ENCODE results near the gene CXorf66. TPM values are rescaled to one million over a fixed set of nuclear protein-coding genes. Genes with fewer than 3 reads are reported as not detected.
"Not testable (repeated sequence)": the region's sequence is repeated elsewhere in the genome, so short reads cannot be mapped to it uniquely, and the experiment has no call there.

The CXorf66 gene, protein sequence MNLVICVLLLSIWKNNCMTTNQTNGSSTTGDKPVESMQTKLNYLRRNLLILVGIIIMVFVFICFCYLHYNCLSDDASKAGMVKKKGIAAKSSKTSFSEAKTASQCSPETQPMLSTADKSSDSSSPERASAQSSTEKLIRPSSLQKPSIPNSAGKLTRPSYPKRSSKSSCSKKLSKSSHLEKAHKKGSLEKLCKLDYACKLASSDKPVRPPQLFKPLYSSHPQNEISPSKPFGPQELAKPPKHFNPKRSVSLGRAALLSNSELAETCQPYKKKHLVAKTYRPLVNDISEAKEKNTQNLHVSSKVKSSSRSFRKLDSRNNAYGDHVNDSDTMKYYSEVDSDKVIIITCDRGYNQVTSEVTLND
- total RNA-seq: not detected

DNA sequence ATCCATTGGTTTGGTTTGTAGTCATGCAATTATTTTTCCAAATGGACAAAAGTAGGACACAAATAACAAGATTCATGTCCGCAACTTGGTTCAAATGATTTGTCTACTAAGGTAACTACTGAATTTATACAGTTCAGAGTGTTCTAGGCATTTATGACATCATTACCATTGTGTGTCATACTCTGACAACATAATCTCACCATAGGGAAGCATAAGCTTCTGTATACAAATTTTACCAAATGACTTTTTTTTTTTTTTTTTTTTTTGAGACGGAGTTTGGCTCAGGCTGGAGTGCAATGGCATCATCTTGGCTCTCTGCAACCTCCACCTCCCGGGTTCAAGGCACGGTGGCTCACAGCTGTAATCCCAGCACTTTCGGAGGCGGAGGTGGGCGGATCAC lies at the start of gene CXorf66:
Gene CXorf66 (minus strand): TSS at position 101 of the 400 bp plus-strand sequence. CDS start 25 bp downstream, at position 76.
- ATAC-seq (no peak), DNase-seq (no peak)
- Mint-ChIP-seq H3K9me3 (ENCODE audit: insufficient read depth) (no peaks in the 10 kb centered on the region), H3K4me3 (no peak within 1 kb of the TSS), H3K27me3 (ENCODE audit: low read depth) (no peaks in the 10 kb centered on the region), H3K36me3 (ENCODE audit: low read depth) (no peaks in the 10 kb centered on the region), H3K4me1 (ENCODE audit: low read depth) (no peaks in the 10 kb centered on the region), H3K27ac (no peak within 1 kb of the TSS)
- CTCF ChIA-PET: no interaction called here
- POLR2A ChIA-PET: no interaction called here

DNA sequence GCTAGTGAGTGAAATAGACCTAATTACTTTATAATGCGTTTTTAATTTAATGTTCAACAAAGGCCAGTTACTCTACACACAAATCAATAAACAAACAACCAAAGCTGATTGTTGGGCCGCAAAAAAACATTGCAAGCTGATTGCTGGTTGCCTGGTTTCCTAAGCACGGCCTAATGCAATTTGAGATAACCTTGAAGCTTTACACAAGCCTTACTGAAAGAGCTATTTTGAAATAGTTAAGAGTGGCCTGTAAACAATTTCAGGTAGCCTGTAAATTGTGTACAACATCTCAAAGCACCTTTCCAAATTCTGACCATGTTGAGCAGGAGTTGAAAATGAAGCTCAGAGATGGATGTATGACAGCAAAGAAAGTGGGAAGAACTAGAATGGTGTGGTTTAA lies 17.5 kb upstream of the CXorf66 start:
- Mint-ChIP-seq H3K4me3 (no peak overlapping the region), H3K36me3 (ENCODE audit: low read depth) (no peaks in the 10 kb centered on the region), H3K27me3 (ENCODE audit: low read depth) (no peaks in the 10 kb centered on the region), H3K4me1 (ENCODE audit: low read depth) (no peaks in the 10 kb centered on the region), H3K9me3 (ENCODE audit: insufficient read depth) (no peaks in the 10 kb centered on the region), H3K27ac (no peak overlapping the region)
- ATAC-seq: no peak
- no peak for DNase-seq
- POLR2A ChIA-PET: no interaction called here
- CTCF ChIA-PET: no interaction called here

DNA sequence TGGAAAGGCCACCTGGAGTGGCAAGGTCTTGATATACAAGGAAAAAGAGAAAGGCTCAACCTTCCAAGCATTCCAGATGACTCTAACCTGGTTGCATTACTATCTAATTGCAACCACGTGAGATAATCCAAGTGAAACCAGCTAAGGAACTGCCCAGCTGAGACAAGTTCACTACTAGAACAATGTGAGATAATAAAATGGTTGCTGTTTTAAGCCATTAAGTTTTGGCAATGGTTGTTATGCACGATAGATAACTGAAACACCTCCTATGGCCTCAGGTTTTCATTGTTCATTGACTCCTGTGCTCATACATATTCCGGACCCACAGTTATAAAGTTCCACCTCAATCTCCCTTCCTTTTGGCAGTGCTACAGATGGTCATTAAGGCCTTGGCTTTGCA lies 9.2 kb upstream of the CXorf66 start:
- ATAC-seq: no peak

DNA sequence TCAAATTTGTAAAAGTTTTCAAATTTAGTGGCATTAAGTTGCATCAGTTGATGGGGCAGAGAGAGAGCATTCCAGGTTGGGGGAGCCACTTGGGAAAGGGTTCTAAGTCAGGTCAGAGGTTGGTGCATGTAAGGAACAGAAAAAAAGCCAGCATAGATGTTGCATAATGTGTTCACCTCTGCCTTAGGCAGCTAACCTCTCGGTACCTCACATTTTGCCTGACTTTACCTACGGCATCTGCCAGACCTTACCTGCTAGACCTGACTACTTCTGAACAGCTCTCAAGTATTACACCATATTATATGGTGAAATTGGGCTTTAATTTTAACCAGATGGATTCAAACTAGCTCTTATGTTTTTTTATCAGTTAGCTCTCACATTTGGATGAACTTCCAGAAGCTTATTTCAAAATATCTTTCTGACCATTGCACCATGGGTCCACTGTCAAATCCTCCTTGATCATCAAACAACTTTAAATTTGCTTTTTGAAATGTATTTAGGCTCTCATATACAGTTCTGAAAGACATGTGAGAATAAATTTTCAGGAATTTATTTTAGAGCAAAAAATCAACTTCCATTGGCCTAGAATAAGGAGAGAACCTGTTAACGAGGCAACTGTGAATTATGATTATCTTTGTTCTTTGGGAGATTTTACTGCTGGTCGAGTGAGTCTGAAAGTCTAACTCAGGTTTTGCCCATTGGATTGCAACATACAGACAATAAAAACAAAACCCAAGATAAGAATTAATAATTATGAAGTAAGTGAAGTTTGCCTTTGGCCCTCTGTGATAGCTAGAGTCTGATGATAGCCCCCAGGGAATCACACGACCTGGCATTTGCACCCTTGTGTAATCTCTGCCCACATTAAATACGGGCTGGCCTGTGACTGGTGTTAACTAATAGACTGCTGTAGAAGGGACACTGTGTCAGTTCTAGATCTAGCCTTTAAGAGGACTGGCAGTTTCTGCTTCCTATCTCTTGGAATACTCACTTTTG lies 7.6 kb upstream of the CXorf66 start:
- Mint-ChIP-seq H3K27ac (no peak overlapping the region), H3K9me3 (ENCODE audit: insufficient read depth) (no peaks in the 10 kb centered on the region), H3K4me3 (no peak overlapping the region), H3K4me1 (ENCODE audit: low read depth) (no peaks in the 10 kb centered on the region), H3K27me3 (ENCODE audit: low read depth) (peaks cover 2% of the 10 kb centered on the region), H3K36me3 (ENCODE audit: low read depth) (no peaks in the 10 kb centered on the region)
- ChIA-PET CTCF (no interaction called here), POLR2A (no interaction called here)
- no peak for DNase-seq
- ATAC-seq: no peak

More for the DNA sequence above, 9.2 kb upstream of the CXorf66 start:
- Mint-ChIP-seq H3K4me3 (no peak overlapping the region), H3K27ac (no peak overlapping the region), H3K36me3 (ENCODE audit: low read depth) (no peaks in the 10 kb centered on the region), H3K4me1 (ENCODE audit: low read depth) (no peaks in the 10 kb centered on the region), H3K9me3 (ENCODE audit: insufficient read depth) (no peaks in the 10 kb centered on the region), H3K27me3 (ENCODE audit: low read depth) (peaks cover 2% of the 10 kb centered on the region)
- POLR2A ChIA-PET: no interaction called here
- CTCF ChIA-PET: no interaction called here
- DNase-seq: no peak

DNA sequence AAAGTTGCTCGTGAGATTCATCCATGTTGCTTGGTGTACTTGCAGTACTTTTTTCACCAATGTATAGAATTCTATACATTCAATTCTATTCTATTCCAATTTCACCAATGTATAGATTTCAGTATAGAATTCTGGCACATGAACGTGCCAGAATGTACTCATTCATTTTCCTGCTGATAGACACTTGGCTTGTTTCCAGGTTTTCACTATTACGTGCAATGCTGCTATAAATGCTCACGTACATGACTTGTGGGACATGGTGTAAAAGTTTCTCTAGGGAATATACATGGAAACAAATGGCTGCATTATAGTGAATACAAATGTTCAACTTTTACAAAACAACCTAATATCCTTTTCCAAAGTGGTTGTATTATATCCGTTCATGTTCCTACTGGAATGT lies 6.8 kb upstream of the CXorf66 start:
- no peak for DNase-seq
- H3K9me3 Mint-ChIP-seq (ENCODE audit: insufficient read depth): no peaks in the 10 kb centered on the region
- H3K4me1 Mint-ChIP-seq (ENCODE audit: low read depth): no peaks in the 10 kb centered on the region
- H3K4me3 Mint-ChIP-seq: no peak overlapping the region
- POLR2A ChIA-PET: no interaction called here
- CTCF ChIA-PET: no interaction called here
- H3K27ac Mint-ChIP-seq: no peak overlapping the region
- no peaks in the 10 kb centered on the region for H3K36me3 Mint-ChIP-seq (ENCODE audit: low read depth)
- ATAC-seq: no peak
- H3K27me3 Mint-ChIP-seq (ENCODE audit: low read depth): peaks cover 2% of the 10 kb centered on the region

DNA sequence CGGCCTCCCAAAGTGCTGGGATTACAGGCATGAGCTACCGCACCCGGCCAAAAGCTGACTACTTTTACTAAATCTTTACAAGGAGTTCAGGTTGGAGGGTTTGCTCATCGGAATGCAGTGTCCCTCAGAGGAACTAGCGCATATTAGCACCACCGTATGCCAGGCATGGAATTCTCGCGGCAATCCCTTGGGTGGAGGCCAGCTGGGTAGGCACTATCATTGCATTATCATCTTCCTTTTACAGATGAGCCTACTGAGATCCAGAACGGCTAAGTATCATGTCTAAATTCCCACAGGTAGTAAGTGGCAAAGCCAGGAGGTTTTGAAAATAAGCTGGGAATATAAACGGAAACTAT lies 6.1 kb upstream of the CXorf66 start:
- peaks cover 2% of the 10 kb centered on the region for H3K27me3 Mint-ChIP-seq (ENCODE audit: low read depth)
- ATAC-seq (no peak), DNase-seq (no peak)
- no peaks in the 10 kb centered on the region for H3K4me1 Mint-ChIP-seq (ENCODE audit: low read depth)
- ChIA-PET POLR2A (no interaction called here), CTCF (no interaction called here)
- no peak overlapping the region for H3K27ac Mint-ChIP-seq
- H3K36me3 Mint-ChIP-seq (ENCODE audit: low read depth): no peaks in the 10 kb centered on the region
- H3K9me3 Mint-ChIP-seq (ENCODE audit: insufficient read depth): no peaks in the 10 kb centered on the region
- no peak overlapping the region for H3K4me3 Mint-ChIP-seq

DNA sequence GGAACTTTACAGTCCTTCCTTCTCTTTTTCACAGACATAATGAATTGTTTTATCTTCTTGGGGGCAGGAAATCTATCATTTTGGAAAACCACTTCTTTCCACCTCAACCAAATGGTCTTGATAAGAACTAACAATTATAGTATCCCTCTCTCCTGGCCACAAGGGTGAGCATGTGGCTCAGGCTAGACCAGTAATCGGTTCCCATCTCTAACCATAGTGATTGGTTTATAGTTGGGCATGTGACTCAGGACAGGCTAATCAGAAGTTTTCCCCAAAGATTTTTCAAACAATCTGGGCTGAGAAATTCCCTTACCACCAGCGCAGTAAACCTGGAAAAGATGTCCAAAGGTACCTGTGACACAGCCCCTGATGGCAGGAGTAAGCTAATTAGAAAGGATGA lies 4.0 kb upstream of the CXorf66 start:
- POLR2A ChIA-PET: no interaction called here
- Mint-ChIP-seq H3K4me1 (ENCODE audit: low read depth) (no peaks in the 10 kb centered on the region), H3K27me3 (ENCODE audit: low read depth) (peaks cover 2% of the 10 kb centered on the region)

DNA sequence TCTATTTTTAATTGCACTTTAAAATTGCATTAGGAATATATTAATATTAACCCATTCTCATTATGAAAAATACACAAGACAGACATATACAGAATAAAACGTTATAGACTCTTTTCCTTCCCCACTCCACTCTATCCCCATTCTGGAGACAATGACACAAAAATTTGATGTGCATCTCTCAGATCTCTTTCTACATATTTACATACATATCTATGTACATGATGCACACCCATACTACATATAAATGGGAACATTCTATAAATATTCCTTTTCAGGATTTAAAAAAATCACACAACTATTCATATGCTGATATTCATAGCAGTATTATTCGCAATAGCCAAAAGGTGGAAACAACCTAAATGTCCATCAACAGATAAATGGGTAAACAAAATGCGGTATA lies 2.4 kb upstream of the CXorf66 start:
- CTCF ChIA-PET: no interaction called here

More for the DNA sequence above, 4.0 kb upstream of the CXorf66 start:
- CTCF ChIA-PET: no interaction called here
- Mint-ChIP-seq H3K27ac (no peak overlapping the region), H3K9me3 (ENCODE audit: insufficient read depth) (no peaks in the 10 kb centered on the region), H3K4me3 (no peak overlapping the region), H3K36me3 (ENCODE audit: low read depth) (no peaks in the 10 kb centered on the region)
- DNase-seq (no peak), ATAC-seq (no peak)

DNA sequence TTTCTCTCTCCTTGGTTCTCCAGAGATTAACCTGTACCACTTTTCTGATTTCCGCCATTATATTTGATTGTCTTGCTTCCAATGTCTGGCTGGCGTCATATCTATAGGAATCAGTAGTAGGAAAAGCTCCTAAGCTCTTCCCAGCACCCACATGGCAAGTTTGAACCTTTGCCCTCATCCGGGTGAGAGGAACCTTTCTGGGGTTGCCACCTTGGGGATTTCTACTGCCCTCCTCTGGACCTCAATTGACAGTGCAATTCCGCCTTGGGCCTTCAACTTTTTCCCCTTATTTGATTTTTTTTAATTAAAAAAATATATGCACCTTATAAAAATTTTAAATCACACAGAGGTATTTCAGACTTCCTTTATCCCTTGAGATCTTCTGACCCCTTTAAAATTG lies 2.0 kb upstream of the CXorf66 start:
- no peaks in the 10 kb centered on the region for H3K9me3 Mint-ChIP-seq (ENCODE audit: insufficient read depth)
- H3K36me3 Mint-ChIP-seq (ENCODE audit: low read depth): no peaks in the 10 kb centered on the region
- CTCF ChIA-PET: no interaction called here
- POLR2A ChIA-PET: no interaction called here
- H3K4me1 Mint-ChIP-seq (ENCODE audit: low read depth): no peaks in the 10 kb centered on the region
- no peak for ATAC-seq
- no peak overlapping the region for H3K4me3 Mint-ChIP-seq
- no peak for DNase-seq
- peaks cover 2% of the 10 kb centered on the region for H3K27me3 Mint-ChIP-seq (ENCODE audit: low read depth)
- H3K27ac Mint-ChIP-seq: no peak overlapping the region

More for the DNA sequence above, 2.4 kb upstream of the CXorf66 start:
- H3K27me3 Mint-ChIP-seq (ENCODE audit: low read depth): peaks cover 2% of the 10 kb centered on the region
- no peaks in the 10 kb centered on the region for H3K9me3 Mint-ChIP-seq (ENCODE audit: insufficient read depth)
- no peaks in the 10 kb centered on the region for H3K36me3 Mint-ChIP-seq (ENCODE audit: low read depth)
- no peak overlapping the region for H3K27ac Mint-ChIP-seq
- no peaks in the 10 kb centered on the region for H3K4me1 Mint-ChIP-seq (ENCODE audit: low read depth)
- POLR2A ChIA-PET: no interaction called here
- H3K4me3 Mint-ChIP-seq: no peak overlapping the region
- no peak for ATAC-seq
- no peak for DNase-seq

DNA sequence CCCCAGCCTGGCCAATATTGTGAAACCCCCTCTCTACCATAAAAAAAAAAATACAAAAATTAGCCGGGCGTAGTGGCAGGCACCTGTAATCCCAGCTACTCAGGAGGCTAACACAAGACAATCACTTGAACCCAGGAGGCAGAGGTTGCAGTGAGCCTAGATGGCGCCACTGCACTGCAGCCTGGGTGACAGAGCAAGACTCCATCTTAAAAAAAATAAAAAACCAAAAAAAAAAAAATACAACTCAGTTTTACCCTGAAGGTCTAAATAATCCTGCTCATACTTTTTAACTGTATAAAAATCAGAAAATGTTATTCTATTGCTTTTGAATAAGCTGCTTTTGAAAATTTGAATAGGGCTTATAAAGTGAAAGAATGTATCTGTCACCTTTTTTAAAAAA lies 838 bp upstream of the CXorf66 start:
- H3K4me3 Mint-ChIP-seq; CTCF ChIA-PET; H3K4me1 Mint-ChIP-seq (ENCODE audit: low read depth); H3K27me3 Mint-ChIP-seq (ENCODE audit: low read depth); H3K9me3 Mint-ChIP-seq (ENCODE audit: insufficient read depth); POLR2A ChIA-PET; H3K27ac Mint-ChIP-seq; ATAC-seq; H3K36me3 Mint-ChIP-seq (ENCODE audit: low read depth); DNase-seq: not testable (repeated sequence)

DNA sequence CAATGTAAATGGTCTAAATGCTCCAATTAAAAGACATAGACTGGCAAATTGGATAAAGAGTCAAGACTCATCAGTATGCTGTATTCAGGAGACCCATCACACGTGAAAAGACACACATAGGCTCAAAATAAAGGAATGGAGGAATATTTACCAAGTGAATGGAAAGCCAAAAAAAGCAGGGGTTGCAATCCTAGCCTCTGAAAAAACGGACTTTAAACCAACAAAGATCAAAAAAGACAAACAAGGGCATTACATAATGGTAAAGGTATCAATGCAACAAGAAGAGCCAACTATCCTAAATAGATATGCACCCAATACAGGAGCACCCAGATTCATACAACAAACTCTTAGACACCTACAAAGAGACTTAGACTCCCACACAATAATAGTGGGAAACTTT lies 4.2 kb downstream of the CXorf66 start:
- POLR2A ChIA-PET; H3K4me3 Mint-ChIP-seq; CTCF ChIA-PET; H3K36me3 Mint-ChIP-seq (ENCODE audit: low read depth); DNase-seq; H3K4me1 Mint-ChIP-seq (ENCODE audit: low read depth); H3K9me3 Mint-ChIP-seq (ENCODE audit: insufficient read depth); H3K27ac Mint-ChIP-seq; ATAC-seq; H3K27me3 Mint-ChIP-seq (ENCODE audit: low read depth): not testable (repeated sequence)

DNA sequence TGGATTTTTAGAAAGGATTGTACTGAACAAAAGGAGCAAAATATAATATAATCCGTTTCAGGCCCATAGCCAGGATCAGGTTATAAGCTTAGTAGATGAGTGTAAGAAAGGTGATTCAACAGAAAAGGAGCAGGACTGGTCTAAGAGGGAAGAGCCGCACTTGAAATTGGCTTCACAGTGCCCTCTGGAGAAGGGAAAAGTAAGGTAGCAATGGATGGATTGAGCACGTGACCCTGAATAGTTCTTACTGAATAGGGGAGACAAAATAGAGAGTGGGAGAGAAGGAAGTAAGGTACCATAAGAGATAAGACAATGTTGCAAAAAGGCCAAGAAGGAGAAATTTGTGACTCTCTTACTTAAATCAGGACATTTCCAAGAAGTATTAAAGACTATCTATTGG lies 15.6 kb downstream of the CXorf66 start:
- Mint-ChIP-seq H3K36me3 (ENCODE audit: low read depth) (no peaks in the 10 kb centered on the region), H3K27ac (no peak overlapping the region), H3K4me3 (no peak overlapping the region), H3K9me3 (ENCODE audit: insufficient read depth) (no peaks in the 10 kb centered on the region), H3K27me3 (ENCODE audit: low read depth) (no peaks in the 10 kb centered on the region), H3K4me1 (ENCODE audit: low read depth) (no peaks in the 10 kb centered on the region)
- ChIA-PET POLR2A (no interaction called here), CTCF (no interaction called here)
- ATAC-seq (no peak), DNase-seq (no peak)
